Tibial nerve (tissue), 4 donors: ENCODE data around the gene P2RY8. TPM values are rescaled to one million over a fixed set of nuclear protein-coding genes. Genes with fewer than 3 reads are reported as not detected.

Experiments
- DNase-seq, 2 donors: peaks; one replicate each; pipeline ENCODE4 v3.0.0-alpha.2; 2019; ENCODE audit warnings: low spot score in 2 of 2
- H3K27ac ChIP-seq, 4 donors: fragments of 200-600 bp; sonication (generic) in 3 of 4; one replicate each; pipeline ENCODE4 v1.5.1; 2017 to 2019; ENCODE audit warnings: mild to moderate bottlenecking in 1 of 4
- H3K27me3 ChIP-seq, 2 donors: fragments of 200-600 bp; sonication (generic) in 1 of 2; one replicate each; pipeline versions ENCODE4 v1.5.1 to v1.6.0; 2017 to 2019
- H3K36me3 ChIP-seq, 3 donors: fragments of 200-600 bp; sonication (generic); one replicate each; pipeline ENCODE4 v1.5.1; 2018 to 2019
- H3K4me1 ChIP-seq, 4 donors: fragments of 200-600 bp; sonication (generic) in 3 of 4; one replicate each; pipeline ENCODE4 v1.5.1; 2017 to 2019
- H3K4me3 ChIP-seq, 4 donors: fragments of 200-600 bp; sonication (generic) in 3 of 4; one replicate each; pipeline ENCODE4 v1.5.1; 2017 to 2019; ENCODE audit warnings: mild to moderate bottlenecking in 1 of 4, moderate library complexity in 1 of 4
- H3K9me3 ChIP-seq, 4 donors: fragments of 200-600 bp; sonication (generic) in 3 of 4; one replicate each; pipeline ENCODE4 v1.5.1; 2017 to 2019
- EP300 ChIP-seq, 2 donors: sonication (generic); formaldehyde crosslinking; IDR thresholded peaks; one replicate each; pipeline ENCODE4 v1.6.1; 2017; ENCODE audit warnings: antibody characterized with exemption in 2 of 2, mild to moderate bottlenecking in 1 of 2
- POLR2A ChIP-seq, 2 donors: fragments of 450-650 bp; IDR thresholded peaks; one replicate each; pipeline ENCODE4 v1.6.1; 2017; ENCODE audit warnings: antibody characterized with exemption in 2 of 2, mild to moderate bottlenecking in 2 of 2, moderate library complexity in 2 of 2
- WGBS, 2 donors: methylation state at CpG; one replicate each; pipeline ENCODE4 v1.1.5; 2018; 5-methylcytosine and 5-hydroxymethylcytosine counted together
- total RNA-seq, 4 donors: library from RNA; depleted of rRNA; stranded (reverse); fragments of >200 nt; gene quantifications; one replicate each; pipeline ENCODE4 v1.1.0, GENCODE V29; 2016
- TF ChIP-seq, protein P1 (sequence below), 5 experiments: fragments of 200-600 bp in 3 of 5; fragments of 450-650 bp in 2 of 5; sonication (generic) in 3 of 5; IDR thresholded peaks; one replicate each; pipeline ENCODE4 v1.5.1; 2016 to 2019; ENCODE audit warnings: antibody characterized with exemption in 5 of 5, mild to moderate bottlenecking in 3 of 5, moderate library complexity in 2 of 5

P2RY8 gene
- total RNA-seq, 4 donors from 2014 or later = 0.84 to 2.8 (median 1.2) TPM

DNA sequence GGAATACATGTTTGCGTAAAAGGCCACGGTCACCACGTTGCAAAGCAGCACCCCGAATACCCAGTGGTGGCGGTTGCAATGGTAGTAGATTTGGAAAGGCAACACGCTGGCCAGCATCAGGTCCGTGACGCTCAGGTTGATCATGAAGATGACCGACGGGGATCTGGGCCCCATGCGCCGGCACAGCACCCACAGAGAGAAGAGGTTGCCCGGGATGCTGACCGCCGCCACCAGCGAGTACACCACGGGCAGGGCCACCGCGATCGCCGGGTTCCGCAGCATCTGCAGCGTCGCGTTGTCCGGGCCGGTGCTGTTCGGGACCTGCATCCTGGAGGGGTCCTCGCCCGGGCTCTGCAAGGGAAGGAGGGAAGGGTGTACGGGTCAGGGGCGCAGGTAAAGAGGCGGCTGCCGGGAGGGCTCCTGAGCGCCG is 70.7 kb downstream of the P2RY8 start:
- H3K4me3 ChIP-seq = no peak overlapping the region
- peaks cover 0 to 45% of the 10 kb centered on the region in 2 donors for H3K27me3 ChIP-seq
- peaks cover 0 to 4% (median 0%) of the 10 kb centered on the region in 4 donors for H3K4me1 ChIP-seq
- no peak overlapping the region for H3K27ac ChIP-seq
- TF ChIP-seq EP300 (IDR thresholded peaks at IDR 0.05) (no peak), POLR2A (IDR thresholded peaks at IDR 0.05) (no peak)
- TF ChIP-seq, protein P1, sequence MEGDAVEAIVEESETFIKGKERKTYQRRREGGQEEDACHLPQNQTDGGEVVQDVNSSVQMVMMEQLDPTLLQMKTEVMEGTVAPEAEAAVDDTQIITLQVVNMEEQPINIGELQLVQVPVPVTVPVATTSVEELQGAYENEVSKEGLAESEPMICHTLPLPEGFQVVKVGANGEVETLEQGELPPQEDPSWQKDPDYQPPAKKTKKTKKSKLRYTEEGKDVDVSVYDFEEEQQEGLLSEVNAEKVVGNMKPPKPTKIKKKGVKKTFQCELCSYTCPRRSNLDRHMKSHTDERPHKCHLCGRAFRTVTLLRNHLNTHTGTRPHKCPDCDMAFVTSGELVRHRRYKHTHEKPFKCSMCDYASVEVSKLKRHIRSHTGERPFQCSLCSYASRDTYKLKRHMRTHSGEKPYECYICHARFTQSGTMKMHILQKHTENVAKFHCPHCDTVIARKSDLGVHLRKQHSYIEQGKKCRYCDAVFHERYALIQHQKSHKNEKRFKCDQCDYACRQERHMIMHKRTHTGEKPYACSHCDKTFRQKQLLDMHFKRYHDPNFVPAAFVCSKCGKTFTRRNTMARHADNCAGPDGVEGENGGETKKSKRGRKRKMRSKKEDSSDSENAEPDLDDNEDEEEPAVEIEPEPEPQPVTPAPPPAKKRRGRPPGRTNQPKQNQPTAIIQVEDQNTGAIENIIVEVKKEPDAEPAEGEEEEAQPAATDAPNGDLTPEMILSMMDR (IDR thresholded peaks at IDR 0.05) = no peak
- WGBS, 2 donors = 11 to 12% methylated on average over 10 to 36 of the region's 36 CpGs
- DNase-seq = no peak
- no peaks in the 10 kb centered on the region for H3K36me3 ChIP-seq
- no peaks in the 10 kb centered on the region for H3K9me3 ChIP-seq

DNA sequence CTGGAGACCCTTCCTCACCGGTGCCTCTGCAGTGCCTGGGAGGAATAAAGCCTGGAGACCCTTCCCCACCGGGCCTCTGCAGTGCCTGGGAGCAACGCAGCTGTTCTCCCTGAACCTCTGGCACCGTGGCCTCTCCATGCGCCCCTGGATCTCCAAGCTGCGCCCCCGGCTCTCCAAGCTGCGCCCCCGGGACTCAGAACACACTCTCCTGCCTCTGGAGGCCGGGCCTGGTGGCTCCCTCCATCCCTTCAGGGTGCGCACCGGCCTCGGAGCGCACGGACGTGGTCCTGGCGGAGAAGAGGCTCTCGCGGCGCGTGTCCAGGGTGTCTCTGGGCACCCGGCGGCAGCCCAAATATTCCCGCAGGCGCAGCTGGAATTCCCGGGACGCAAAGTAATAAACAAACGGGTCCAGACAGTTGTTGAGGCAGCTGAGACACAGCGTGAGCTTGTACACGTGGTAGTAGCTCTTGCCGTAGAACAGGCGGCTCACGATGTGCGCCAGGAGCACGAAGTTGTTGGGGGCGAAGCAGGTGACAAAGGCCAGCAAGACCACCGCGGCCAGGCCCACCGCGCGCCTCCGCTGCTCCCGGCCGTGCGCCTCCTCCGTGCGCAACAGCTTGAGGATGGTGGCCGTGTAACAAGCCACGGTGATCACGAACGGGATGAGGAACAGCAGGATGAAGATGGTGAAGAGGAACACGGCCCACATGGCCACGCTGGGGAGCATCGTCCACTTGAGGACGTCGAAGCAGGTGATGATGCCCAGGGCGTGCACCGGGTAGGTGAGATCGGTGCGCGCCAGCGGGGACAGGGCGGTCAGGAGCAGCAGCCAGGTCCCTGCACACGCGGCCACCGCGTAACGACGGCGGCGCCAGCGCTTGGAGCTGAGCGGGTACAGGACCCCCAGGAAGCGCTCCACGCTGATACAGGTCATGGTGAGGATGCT is 71.4 kb downstream of the P2RY8 start:
- no peaks in the 10 kb centered on the region for H3K36me3 ChIP-seq
- no peak overlapping the region for H3K27ac ChIP-seq
- DNase-seq = no peak
- no peaks in the 10 kb centered on the region for H3K9me3 ChIP-seq
- no peak overlapping the region for H3K4me3 ChIP-seq
- TF ChIP-seq POLR2A (IDR thresholded peaks at IDR 0.05) (no peak), EP300 (IDR thresholded peaks at IDR 0.05) (no peak)
- TF ChIP-seq, protein P1 (IDR thresholded peaks at IDR 0.05) = no peak
- WGBS, 2 donors = 41% methylated on average over 55 to 65 of the region's 75 CpGs
- peaks cover 0 to 45% of the 10 kb centered on the region in 2 donors for H3K27me3 ChIP-seq
- H3K4me1 ChIP-seq = peaks cover 0 to 4% (median 0%) of the 10 kb centered on the region in 4 donors

DNA sequence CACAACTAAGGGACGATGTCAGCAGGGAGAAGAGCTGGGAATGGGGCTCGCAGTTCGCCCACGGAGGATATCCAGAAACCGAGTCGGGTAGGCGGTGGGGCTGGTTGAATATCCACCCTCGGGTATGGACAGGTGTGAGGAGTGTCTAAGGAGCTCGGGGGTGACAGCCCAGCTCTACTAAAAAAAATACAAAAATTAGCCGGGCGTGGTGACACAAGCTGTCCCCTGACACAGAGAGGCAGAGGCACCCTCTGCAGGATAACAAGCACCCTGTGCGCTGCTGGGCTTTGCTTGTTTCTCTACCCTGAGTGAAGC is 72.1 kb downstream of the P2RY8 start:
- Histone ChIP-seq H3K36me3 (no peaks in the 10 kb centered on the region), H3K27me3 (peaks cover 0 to 45% of the 10 kb centered on the region in 2 donors), H3K4me3 (no peak overlapping the region), H3K9me3 (no peaks in the 10 kb centered on the region), H3K4me1 (peaks cover 0 to 4% (median 0%) of the 10 kb centered on the region in 4 donors), H3K27ac (no peak overlapping the region)
- WGBS, 2 donors = 68 to 73% methylated on average over 12 of the region's 12 CpGs
- TF ChIP-seq EP300 (IDR thresholded peaks at IDR 0.05) = no peak
- TF ChIP-seq POLR2A (IDR thresholded peaks at IDR 0.05) = no peak
- TF ChIP-seq, protein P1 (IDR thresholded peaks at IDR 0.05) = no peak
- no peak for DNase-seq

DNA sequence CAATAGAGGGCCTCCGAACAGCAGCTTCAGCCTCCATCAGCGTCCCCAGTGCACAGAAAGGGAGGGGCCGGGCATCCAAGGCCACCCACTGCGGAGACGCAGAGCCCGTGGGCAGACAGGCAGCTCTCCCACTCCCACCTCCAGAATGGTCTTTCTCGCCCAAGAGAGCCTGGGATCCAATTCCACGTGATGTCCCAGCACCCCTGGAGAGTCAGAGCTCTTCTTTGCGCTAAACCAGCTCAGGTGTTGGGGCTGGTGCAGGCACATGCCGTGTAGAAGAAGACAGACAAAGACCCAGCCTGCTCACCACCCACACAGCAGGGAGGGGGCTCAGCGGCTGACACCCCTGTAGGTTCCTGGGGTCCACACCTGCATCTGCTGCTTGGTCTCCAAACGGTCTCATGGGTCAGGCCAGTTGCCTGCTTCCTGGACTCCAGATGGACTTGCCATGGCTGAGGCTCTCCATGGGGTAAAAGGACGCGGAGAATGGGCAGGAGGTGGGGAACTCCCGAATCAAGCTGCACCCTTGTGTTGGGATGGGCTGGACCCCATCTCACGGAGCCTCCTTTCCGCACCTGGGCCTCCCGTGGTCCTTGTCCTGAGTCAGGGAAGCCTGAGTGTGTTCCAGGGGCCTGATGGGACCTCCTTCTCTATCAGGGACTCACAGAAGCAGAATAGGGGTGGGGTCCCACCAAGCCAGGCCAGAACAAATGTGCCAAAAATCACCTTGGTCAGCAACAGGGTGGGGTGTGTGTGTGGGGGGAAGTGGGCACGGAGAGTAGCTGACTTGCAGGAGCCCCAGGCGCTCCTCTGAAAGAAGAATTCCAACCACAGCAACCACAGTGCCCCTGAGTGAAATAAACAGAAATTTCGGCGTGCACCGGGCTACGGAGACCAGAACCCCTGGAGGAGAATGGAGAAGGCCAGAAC is 72.7 kb downstream of the P2RY8 start:
- no peak for DNase-seq
- Histone ChIP-seq H3K9me3 (no peaks in the 10 kb centered on the region), H3K27ac (no peak overlapping the region), H3K27me3 (peaks cover 0 to 45% of the 10 kb centered on the region in 2 donors), H3K4me3 (no peak overlapping the region), H3K36me3 (no peaks in the 10 kb centered on the region), H3K4me1 (peaks cover 0 to 4% (median 0%) of the 10 kb centered on the region in 4 donors)
- WGBS, 2 donors = 63 to 75% methylated on average over 19 to 24 of the region's 24 CpGs
- no peak for TF ChIP-seq EP300 (IDR thresholded peaks at IDR 0.05)
- TF ChIP-seq POLR2A (IDR thresholded peaks at IDR 0.05) = no peak
- TF ChIP-seq, protein P1 (IDR thresholded peaks at IDR 0.05) = no peak
